Measurements from ENCODE around the gene VWA5B1.

- TF ChIP-seq, protein P1, sequence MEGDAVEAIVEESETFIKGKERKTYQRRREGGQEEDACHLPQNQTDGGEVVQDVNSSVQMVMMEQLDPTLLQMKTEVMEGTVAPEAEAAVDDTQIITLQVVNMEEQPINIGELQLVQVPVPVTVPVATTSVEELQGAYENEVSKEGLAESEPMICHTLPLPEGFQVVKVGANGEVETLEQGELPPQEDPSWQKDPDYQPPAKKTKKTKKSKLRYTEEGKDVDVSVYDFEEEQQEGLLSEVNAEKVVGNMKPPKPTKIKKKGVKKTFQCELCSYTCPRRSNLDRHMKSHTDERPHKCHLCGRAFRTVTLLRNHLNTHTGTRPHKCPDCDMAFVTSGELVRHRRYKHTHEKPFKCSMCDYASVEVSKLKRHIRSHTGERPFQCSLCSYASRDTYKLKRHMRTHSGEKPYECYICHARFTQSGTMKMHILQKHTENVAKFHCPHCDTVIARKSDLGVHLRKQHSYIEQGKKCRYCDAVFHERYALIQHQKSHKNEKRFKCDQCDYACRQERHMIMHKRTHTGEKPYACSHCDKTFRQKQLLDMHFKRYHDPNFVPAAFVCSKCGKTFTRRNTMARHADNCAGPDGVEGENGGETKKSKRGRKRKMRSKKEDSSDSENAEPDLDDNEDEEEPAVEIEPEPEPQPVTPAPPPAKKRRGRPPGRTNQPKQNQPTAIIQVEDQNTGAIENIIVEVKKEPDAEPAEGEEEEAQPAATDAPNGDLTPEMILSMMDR (IDR thresholded peaks at IDR 0.05; ENCODE audit: low read length): no peak
- TF ChIP-seq EZH2 (optimal IDR thresholded peaks at IDR 0.05; ENCODE audit: low read depth, low read length) (no peak), EZH2phosphoT487 (IDR thresholded peaks at IDR 0.05; ENCODE audit: low read length) (no peak)
These were observed 58.9 kb downstream of the VWA5B1 start for GRCh38 chr1:20349561-20349960.
